GM21786 (cell line): Measurements from ENCODE around the gene SNTG2.

Experiments
- ATAC-seq: cut with Tn5 transposase; IDR thresholded peaks from one replicate; pipeline ENCODE4 v1.9.1; 2021; ENCODE audit not compliant: unreplicated experiment

SNTG2 gene

DNA sequence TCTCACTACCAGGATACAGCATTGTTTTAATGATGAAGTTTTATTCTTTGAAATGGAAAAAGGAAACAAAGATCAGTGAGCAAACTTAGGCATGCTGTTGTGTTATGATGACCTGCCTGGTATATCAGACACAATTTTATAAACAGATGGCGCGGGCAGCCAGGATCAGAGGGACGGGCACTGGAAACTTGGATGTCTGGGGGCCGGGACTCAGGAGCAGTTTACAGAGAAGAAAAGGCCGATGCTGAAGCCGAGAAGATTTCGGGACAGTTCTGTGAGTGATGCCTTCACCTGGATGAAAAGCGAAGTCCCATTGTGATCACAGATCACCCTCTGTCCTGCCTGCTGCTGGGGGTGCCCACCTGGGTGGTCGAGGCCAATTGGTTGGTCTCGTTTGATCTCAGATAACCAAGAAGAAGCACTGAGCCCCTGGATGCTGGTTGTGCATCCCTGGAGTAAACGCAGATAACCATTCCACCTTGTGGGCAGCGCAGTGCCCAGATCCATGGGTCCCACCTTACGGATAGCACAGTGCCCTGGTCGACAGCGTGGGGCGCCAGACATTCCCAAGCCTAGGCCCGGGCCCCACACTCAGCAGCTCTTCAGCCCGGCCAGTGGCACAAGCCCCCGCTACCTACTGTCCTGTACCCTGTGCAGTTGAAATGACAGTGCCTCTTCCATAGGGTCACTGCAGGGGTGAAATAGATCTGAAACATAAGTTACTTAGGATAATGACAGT is 279.7 kb downstream of the SNTG2 start:
- no peak for ATAC-seq

DNA sequence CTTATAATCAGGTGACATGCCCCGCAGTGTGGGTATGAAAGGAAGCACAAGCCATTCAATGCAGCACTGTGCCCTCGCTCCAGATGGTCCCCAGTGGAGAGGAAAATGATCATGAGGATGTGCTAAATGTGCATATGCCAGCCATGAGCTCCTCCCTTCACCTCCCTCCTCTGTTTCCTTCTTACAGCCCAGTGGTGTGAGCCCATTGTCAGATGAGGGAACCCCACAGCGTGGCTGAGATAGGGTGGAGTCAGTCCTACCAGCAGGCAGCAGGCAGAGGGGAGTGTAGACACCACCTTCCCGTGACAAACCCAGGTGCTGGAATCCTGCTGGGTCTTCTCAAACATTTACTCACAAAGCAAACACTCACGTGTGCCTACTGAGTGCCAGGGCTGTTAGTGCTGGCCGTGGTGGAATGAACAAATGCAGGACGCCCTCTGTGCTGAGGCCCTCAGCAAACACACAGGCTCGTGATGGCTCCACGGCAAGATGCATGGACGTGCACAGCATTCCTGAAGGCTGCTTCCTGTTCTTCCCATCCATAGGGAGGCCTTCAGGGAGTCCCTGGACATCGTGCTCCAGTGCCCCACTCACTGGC is 280.9 kb downstream of the SNTG2 start:
- ATAC-seq = no peak

DNA sequence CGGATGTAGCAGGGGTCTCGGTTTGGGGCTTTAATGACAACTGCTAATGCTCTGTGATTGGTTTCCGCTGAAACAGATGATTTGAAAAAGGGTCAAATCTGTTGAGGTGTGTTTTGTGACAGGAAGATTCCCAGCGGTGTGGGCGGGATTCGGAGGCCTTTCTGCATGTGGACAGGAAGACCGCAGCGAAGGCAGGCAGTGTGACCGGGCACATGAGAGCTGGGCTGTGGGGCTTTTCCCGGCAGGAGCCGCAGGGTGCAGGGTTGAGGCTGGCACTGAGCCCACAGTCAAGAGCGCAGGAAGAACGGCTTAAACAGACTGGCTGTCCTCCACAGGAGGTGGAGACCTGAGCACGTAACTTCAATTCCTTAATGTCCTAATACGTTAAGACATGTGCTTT is 282.6 kb downstream of the SNTG2 start:
- ATAC-seq = no peak

GRCh38 chr2:1234731-1235308 is 284.2 kb downstream of the SNTG2 start:
- ATAC-seq = no peak

GRCh38 chr2:1235806-1236205 is 285.2 kb downstream of the SNTG2 start:
- ATAC-seq = no peak

DNA sequence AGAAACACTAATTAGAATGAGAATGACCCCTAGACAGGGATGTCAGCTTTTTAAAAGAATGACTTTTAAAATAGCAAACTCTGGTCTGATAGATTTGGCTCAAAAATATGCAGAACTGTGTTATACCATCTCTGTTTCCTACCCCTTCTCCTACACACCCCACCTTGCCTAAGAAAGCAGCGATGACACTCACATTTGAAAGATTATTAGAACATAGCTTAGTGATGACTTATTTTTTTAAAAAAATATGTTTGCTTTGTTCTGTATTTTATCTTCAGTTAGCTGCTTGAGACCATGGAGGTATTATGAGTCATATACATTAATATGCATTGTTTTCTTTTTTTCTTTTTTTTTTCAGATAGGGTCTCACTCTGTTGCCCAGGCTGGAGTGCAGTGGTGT is 286.0 kb downstream of the SNTG2 start:
- ATAC-seq = no peak

DNA sequence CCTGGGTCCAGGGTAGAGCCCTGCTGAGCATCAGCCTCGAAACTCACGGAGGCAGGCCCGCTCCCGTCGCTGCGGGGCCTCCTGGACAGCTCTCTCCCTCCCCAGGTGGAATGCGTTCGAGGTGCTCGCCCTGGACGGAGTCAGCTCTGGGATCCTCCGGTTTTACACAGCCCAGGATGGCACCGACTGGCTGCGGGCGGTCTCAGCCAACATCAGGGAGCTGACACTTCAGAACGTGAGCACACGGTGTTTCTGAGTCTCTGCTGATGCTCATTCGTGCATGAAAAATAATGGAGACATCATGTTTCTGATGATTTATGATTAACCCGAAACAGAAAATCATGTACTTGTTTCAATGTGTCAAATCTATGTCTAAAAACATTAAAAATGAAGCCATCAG is 287.1 kb downstream of the SNTG2 start:
- ATAC-seq = no peak

- no peak for ATAC-seq
Measured at GRCh38 chr2:1238598-1239138, 288.0 kb downstream of the SNTG2 start.

- ATAC-seq = no peak
Measured at GRCh38 chr2:1245193-1245592, 294.5 kb downstream of the SNTG2 start.

DNA sequence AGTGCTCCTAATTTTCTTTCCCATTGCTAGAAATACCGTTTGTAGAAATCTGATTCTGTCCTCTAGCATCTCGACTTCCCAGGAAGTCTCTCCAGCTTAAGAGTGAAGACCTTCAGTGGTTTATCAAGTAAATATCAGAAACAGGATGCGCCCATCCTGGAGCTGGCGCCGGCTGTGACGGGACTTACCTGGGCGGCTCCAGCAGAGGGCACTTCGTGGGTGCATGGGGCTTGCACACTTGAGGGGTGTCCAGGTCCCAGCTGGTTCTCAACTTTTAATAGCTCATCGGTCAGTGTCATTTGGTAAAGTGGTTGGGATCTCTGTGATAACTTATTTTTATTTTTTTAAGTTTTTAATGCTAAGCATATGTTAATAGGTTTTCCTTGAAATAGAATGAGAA is 295.6 kb downstream of the SNTG2 start:
- no peak for ATAC-seq

- no peak for ATAC-seq
Measured at GRCh38 chr2:1246991-1247390, 296.3 kb downstream of the SNTG2 start.

GRCh38 chr2:1248187-1248586 is 297.5 kb downstream of the SNTG2 start:
- no peak for ATAC-seq

- ATAC-seq = no peak
Measured at GRCh38 chr2:1249897-1250687, 299.4 kb downstream of the SNTG2 start.

- no peak for ATAC-seq
Measured at GRCh38 chr2:1251520-1251919, 300.9 kb downstream of the SNTG2 start.

DNA sequence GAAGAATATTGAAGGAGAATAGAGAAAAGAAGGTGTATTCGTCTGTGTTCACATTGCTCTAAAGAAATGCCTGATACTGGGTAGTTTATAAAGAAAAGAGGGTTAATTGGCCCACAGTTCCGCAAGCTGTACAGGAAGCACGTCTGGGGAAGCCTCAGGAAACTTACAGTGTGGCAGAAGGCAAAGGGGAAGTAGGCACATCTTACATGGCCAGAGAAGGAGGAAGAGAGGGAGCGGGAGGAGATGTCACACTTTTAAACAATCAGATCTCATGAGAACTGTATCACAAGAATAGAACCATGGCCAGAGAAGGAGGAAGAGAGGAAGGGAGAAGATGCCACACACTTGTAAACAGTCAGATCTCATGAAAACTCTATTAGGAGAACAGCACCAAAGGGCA is 303.0 kb downstream of the SNTG2 start:
- ATAC-seq = no peak

DNA sequence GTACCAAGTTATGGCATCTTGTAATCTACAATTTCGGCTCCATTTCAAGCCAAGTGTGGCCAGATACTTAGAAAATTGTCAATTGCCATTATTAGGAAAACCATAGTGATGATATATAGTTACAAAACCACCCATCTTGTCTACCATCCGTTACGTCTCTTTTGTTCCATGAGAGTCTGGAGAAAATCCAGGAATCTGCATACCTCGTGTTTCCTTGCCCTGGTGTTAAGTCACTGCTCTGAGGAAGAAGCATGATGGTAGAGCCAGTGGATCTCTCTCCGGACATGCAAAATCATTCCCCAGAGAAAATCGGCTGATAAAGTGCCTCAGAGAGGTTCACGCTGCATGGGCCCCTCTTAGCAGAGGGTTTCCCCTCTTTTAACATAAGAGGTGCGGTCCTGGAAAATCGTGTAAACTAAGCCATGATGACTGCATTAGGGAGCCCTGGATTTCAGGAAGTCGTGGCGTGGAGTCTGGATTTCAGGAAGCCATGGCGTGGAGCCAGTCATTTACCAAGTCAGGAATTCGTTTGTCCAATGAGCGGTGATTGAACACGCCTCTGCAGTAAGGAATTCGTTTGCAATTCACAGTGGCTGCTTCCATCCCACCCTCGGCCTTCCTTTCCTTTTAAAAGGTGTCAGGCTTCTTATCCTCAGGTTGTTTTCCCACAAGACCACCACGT is 304.2 kb downstream of the SNTG2 start:
- ATAC-seq = no peak

DNA sequence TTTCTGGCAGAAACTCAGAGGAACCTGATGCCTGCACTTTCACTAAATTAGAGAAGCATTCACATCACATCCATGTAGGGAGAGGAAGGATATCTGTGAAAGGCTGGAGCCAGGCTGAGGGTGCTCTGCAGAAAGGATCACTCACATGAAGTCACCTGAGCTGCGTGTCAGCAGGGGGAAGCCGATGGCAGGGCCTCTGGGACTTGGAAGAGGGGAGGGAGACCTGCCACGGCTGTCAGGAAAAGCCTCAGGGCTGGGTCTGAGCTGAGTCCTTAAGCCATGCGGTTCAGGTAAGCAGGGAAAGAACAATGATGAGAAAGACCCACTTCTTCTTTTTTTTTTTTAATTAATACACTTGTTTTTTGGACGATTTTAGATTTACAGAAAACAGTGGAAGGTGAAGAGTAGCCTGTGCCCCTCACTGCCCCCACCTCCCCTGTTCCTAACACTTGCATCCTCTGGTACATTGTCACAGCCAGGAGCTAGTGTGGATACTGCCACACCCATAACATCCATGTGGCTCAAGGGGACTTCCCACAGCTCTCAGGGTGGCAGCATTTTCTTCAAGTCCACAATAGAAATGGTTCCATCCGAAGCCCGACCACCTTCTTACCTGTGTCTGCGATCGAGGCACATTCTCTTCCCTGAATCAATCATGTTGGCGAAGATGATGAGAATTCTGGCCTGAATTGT is 306.1 kb downstream of the SNTG2 start:
- no peak for ATAC-seq

- no peak for ATAC-seq
Measured at GRCh38 chr2:1257334-1257733, 306.7 kb downstream of the SNTG2 start.

- ATAC-seq = no peak
Measured at GRCh38 chr2:1259746-1260145, 309.1 kb downstream of the SNTG2 start.

DNA sequence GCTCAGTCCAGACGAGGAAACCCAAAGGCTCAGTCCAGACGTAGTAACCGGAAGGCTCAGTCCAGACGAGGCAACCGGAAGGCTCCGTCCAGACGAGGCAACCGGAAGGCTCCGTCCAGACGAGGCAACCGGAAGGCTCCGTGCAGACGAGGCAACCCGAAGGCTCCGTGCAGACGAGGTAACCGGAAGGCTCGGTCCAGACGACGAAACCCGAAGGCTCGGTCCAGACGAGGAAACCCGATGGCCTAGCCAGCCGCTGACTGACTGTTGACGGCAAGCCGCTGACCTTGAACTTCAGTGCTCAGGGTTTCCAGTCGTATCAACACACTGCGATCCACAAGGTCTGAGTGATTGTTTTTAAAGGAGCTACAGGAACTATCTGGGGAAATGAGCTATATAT is 312.0 kb downstream of the SNTG2 start:
- ATAC-seq = no peak
